Hepatocyte (in vitro differentiated cells): Measurements from ENCODE around the gene GABRA6.

Experiments
- EZH2 ChIP-seq: fragments of 200-600 bp; sonication (generic); IDR thresholded peaks from 2 replicates; pipeline ENCODE4 v1.6.1; 2016; ENCODE audit warnings: antibody characterized with exemption, mild to moderate bottlenecking, borderline replicate concordance
- TF ChIP-seq, protein P1 (sequence below): fragments of 200-600 bp; sonication (generic); IDR thresholded peaks from 2 replicates; pipeline ENCODE4 v1.5.1; 2016; ENCODE audit warnings: antibody characterized with exemption, mild to moderate bottlenecking; ENCODE audit not compliant: poor library complexity

DNA sequence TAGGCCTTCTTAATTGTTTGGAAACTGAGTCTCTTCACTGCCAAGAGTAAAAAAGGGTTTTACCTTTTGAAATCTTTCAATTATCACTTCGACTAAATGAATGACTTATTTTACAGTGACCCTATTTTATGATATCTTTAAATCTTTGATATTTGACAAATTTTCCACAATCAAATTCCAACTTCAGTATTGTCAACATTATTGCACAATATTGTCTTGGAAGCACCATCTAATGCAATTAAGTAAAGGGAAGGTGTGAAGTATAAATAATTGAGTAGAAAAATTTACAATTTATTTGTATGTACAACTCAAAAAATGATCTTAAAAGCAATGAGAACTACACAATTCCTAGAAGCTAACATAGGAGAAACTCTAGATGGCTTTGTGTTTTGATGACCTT, 49.2 kb downstream of the GABRA6 start:
- TF ChIP-seq, protein P1, sequence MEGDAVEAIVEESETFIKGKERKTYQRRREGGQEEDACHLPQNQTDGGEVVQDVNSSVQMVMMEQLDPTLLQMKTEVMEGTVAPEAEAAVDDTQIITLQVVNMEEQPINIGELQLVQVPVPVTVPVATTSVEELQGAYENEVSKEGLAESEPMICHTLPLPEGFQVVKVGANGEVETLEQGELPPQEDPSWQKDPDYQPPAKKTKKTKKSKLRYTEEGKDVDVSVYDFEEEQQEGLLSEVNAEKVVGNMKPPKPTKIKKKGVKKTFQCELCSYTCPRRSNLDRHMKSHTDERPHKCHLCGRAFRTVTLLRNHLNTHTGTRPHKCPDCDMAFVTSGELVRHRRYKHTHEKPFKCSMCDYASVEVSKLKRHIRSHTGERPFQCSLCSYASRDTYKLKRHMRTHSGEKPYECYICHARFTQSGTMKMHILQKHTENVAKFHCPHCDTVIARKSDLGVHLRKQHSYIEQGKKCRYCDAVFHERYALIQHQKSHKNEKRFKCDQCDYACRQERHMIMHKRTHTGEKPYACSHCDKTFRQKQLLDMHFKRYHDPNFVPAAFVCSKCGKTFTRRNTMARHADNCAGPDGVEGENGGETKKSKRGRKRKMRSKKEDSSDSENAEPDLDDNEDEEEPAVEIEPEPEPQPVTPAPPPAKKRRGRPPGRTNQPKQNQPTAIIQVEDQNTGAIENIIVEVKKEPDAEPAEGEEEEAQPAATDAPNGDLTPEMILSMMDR = no peak
- no peak for TF ChIP-seq EZH2
